Activated naive CD4-positive, alpha-beta T cell treated with anti-CD3 and anti-CD28 coated beads, Interleukin-2, amount 50 U/mL, for 72 hours (primary cell): ENCODE measurements around the gene TOP3B. TPM values are rescaled to one million over a fixed set of nuclear protein-coding genes. Genes with fewer than 3 reads are reported as not detected.

Experiments used
- ATAC-seq, 2 donors: fragments of 150-1000 bp; cut with Tn5 transposase; 2 replicates each; pipeline ENCODE4 v1.10.0; 2021; ENCODE audit warnings: mild to moderate bottlenecking in 2 of 2, moderate library complexity in 2 of 2
- DNase-seq, 2 donors: peaks; one replicate each; pipeline ENCODE4 v3.0.0; 2021 to 2022; ENCODE audit warnings: low spot score in 2 of 2
- H3K27ac Mint-ChIP-seq, 2 donors: one replicate each; pipeline ENCODE4 v1.8.0; 2022; ENCODE audit warnings: mild to moderate bottlenecking in 2 of 2, mixed read lengths in 2 of 2
- H3K36me3 Mint-ChIP-seq, 2 donors: one replicate each; pipeline ENCODE4 v1.8.0; 2022; ENCODE audit warnings: mixed read lengths in 2 of 2
- H3K9me3 Mint-ChIP-seq, 2 donors: one replicate each; pipeline ENCODE4 v1.8.0; 2022; ENCODE audit warnings: mixed read lengths in 2 of 2
- total RNA-seq, 2 donors: library from RNA; stranded (reverse); gene quantifications; one replicate each; pipeline ENCODE4 v1.2.3, GENCODE V29; 2022

TOP3B gene
- total RNA-seq, 2 donors from 2014 or later: 41.4 to 42.7 TPM

DNA sequence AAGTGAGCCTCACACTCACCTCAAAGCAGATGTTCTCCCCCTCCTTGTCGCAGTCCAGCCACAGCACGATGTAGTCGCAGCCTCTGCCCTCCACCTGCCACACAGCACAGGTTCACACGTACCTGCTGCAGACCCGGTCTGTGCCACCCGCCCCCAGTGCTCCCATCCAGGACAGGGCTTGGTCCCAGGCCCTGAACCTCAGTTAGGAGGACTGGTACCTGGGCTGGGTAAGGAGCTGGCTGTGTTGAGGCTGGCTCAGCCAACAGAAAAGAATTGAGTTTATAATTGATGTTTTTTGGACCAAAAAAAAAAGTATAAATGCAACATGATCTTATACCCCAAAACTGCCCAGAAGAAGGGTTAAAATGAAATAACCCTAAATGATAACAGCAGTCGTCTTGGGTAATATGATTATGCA is 10.7 kb downstream of the TOP3B start:
- no peak for DNase-seq
- Mint-ChIP-seq H3K27ac (no peak overlapping the region), H3K36me3 (peaks cover 0 to 6% of the 10 kb centered on the region in 2 donors), H3K9me3 (no peaks in the 10 kb centered on the region)
- ATAC-seq: no peak

- H3K9me3 Mint-ChIP-seq: no peaks in the 10 kb centered on the region
- peak overlapping the region in 1 of 2 donors; percentile 34 for H3K27ac Mint-ChIP-seq
- DNase-seq (no peak), ATAC-seq (no peak)
- H3K36me3 Mint-ChIP-seq: peaks cover 0 to 6% of the 10 kb centered on the region in 2 donors
These were observed 11.6 kb downstream of the TOP3B start for GRCh38 chr22:21970800-21971617.

- H3K27ac Mint-ChIP-seq: peak overlapping the region in 1 of 2 donors; percentile 87
- DNase-seq (no peak), ATAC-seq (no peak)
- no peaks in the 10 kb centered on the region for H3K9me3 Mint-ChIP-seq
- H3K36me3 Mint-ChIP-seq: peaks cover 0 to 6% of the 10 kb centered on the region in 2 donors
These were observed 12.4 kb downstream of the TOP3B start for GRCh38 chr22:21970037-21970799.

DNA sequence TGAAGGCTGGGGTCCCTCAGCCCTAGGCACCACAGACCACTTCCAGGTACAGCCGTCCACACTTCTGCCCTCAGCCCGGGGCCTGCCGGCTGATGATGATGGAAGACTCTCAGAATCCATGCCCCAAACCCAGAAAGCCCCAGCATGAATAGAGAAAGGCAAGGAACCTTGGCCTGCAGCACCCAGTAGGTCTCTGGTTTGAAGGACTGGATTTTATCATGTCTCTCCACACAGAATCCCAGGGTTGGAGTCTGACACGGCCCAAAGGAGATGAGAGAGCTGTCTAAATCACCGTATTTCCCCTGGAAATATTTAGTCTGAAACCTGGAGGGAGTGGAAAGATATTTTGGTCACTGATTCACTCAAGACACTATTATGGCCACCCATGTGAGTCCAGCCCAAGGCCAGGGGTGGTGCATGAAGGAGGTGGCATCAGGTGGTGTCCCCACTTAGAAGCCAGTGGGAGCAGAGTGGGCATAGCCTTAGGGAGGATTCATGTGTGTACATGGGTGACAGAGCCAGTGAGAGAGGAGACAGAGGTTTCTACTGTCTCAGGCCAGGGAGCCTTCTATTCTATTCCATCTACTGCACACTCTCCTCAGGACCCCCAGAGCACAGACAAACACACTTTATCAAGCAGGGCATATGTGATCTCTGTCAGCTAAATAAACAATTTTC is 14.0 kb downstream of the TOP3B start:
- H3K9me3 Mint-ChIP-seq: no peaks in the 10 kb centered on the region
- peaks cover 0 to 6% of the 10 kb centered on the region in 2 donors for H3K36me3 Mint-ChIP-seq
- ATAC-seq (no peak), DNase-seq (no peak)
- no peak overlapping the region for H3K27ac Mint-ChIP-seq

- ATAC-seq: no peak
- Mint-ChIP-seq H3K27ac (no peak overlapping the region), H3K9me3 (no peaks in the 10 kb centered on the region), H3K36me3 (peaks cover 0 to 6% of the 10 kb centered on the region in 2 donors)
- DNase-seq: no peak
These were observed 14.8 kb downstream of the TOP3B start for GRCh38 chr22:21967693-21968271.

DNA sequence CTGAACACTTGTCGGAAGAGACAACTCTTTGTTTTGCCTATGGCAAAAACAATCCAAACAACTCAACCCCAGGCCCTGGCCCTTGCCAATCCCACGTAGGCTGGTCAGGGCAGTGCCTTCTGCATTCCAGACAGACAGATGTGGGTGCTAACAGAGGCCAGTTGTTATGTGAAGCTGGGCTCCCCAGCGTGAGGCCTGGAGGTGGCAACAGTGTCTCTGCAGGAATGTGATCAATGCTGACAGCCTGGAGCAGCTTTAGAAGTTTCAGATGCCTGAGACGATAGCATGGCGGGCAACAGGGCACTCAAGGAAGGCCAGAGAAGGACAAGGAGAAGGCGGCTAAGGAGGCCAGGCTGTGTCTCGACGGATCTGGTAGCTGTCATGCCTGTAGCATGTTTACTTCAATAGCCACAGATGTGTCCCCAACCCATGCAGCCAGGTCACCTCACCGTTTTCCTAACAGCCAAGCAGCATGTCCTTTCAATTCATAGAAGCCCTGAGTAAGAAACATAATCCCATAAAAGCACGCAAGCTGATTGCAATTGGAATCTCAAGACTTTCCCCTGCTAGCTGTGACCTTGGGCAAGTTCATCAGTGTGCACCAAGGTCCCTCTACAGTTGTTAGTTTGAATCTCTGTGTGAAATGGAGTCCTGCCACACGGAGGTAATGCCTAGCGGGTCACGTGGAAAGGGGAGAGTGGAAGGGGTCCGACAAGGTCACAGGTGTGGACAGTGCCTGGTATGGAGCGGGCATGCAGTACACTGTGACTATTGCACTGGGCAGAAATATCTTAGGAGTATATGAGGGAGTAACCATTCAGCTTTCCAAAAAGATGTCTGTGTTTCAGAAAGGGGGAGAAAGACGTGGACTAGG is 15.7 kb downstream of the TOP3B start:
- peak overlapping the region in 1 of 2 donors; percentile 70 for H3K27ac Mint-ChIP-seq
- H3K36me3 Mint-ChIP-seq: peaks cover 0 to 6% of the 10 kb centered on the region in 2 donors
- ATAC-seq (no peak), DNase-seq (no peak)
- H3K9me3 Mint-ChIP-seq: no peaks in the 10 kb centered on the region

DNA sequence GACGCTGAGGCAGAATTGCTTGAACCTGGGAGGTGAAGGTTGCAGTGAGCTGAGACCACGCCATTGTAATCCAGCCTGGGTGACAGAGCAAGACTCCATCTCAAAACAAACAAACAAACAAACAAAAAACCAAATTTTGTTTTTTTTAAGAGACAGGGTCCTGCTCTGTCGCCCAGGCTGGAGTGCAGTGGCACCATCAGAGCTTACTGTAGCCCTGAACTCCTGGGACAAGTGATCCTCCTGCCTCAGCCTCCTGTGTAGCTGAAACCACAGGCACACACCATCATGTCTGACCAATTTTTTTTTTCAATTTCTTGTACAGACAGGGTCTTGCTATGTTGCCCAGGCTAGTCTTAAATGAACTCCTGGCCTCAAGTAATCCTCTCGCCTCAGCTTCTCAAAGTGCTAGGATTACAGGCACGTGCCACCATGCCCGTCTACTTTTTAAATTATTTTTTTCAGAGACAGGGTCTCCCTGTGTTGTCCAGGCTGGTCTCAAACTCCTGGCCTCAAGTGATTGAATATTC is 16.8 kb downstream of the TOP3B start:
- DNase-seq (no peak), ATAC-seq (no peak)
- peaks cover 0 to 6% of the 10 kb centered on the region in 2 donors for H3K36me3 Mint-ChIP-seq
- no peaks in the 10 kb centered on the region for H3K9me3 Mint-ChIP-seq
- no peak overlapping the region for H3K27ac Mint-ChIP-seq

DNA sequence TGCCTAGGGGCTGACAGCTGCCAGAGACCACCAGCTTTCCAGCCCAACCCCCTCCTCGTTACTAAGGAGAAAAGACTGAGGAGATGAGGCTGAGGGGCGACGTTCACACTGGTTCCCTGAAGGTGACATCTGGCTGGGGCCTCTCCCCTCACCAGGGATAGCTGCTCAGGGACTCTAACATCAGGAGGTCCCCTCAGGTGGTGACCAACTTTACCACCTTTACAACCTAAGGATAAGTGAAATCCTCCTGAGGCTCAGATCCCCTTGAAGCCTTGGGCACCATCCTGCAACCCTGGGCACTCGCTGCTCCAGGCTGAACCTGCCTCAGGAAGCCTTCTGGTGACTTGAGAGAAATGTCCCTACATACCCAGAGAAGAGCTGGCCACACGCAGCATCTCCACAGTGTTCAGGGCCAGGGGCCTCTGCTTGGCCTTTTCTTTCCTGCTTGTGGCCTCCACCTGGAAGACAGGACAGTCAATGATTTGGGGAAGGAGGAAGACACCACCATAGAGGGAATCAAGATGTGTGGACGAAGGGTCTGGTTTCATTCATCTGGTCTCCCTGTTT is 17.6 kb downstream of the TOP3B start:
- ATAC-seq (no peak), DNase-seq (no peak)
- no peaks in the 10 kb centered on the region for H3K36me3 Mint-ChIP-seq
- H3K27ac Mint-ChIP-seq: peak overlapping the region; percentile 19 to 44
- no peaks in the 10 kb centered on the region for H3K9me3 Mint-ChIP-seq

GRCh38 chr22:21964234-21964633 is 18.4 kb downstream of the TOP3B start:
- ATAC-seq (no peak), DNase-seq (no peak)
- Mint-ChIP-seq H3K9me3 (no peaks in the 10 kb centered on the region), H3K36me3 (no peaks in the 10 kb centered on the region), H3K27ac (no peak overlapping the region)

DNA sequence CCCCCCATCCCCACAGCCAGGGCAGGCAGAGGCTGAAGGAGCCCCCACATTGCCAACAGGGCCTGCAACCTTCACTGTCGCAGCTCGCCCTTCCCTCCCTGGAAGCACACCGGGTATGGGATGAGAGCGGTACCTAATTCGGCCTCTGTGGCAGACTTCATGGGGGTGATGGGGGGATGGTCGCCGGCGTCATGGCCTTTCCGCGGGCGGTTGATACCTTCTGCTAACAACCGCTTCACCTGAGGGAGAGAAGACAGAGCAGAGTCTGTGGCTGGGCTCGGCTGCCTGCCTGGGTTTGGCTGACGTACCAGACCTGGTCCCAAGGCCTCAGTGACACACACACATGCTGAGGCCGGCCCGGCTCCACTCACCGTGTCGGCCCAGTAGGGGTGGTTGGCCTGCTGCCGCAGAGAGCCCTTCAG is 18.8 kb downstream of the TOP3B start:
- no peaks in the 10 kb centered on the region for H3K36me3 Mint-ChIP-seq
- no peaks in the 10 kb centered on the region for H3K9me3 Mint-ChIP-seq
- no peak overlapping the region for H3K27ac Mint-ChIP-seq
- DNase-seq (no peak), ATAC-seq (no peak)

- ATAC-seq: no peak
- H3K27ac Mint-ChIP-seq: peak overlapping the region; percentile 70 to 83
- no peaks in the 10 kb centered on the region for H3K36me3 Mint-ChIP-seq
These were observed 19.3 kb downstream of the TOP3B start for GRCh38 chr22:21963286-21963685.

GRCh38 chr22:21962655-21962949 is 20.0 kb downstream of the TOP3B start:
- no peaks in the 10 kb centered on the region for H3K9me3 Mint-ChIP-seq
- no peak for ATAC-seq
- peak overlapping the region; percentile 29 to 70 for H3K27ac Mint-ChIP-seq
- DNase-seq: no peak
- no peaks in the 10 kb centered on the region for H3K36me3 Mint-ChIP-seq

More at GRCh38 chr22:21963286-21963685, 19.3 kb downstream of the TOP3B start:
- no peak for DNase-seq
- H3K9me3 Mint-ChIP-seq: no peaks in the 10 kb centered on the region

GRCh38 chr22:21961886-21962654 is 20.5 kb downstream of the TOP3B start:
- H3K9me3 Mint-ChIP-seq: no peaks in the 10 kb centered on the region
- H3K27ac Mint-ChIP-seq: peak overlapping the region; percentile 33 to 70
- ATAC-seq: no peak
- H3K36me3 Mint-ChIP-seq: no peaks in the 10 kb centered on the region
- DNase-seq: no peak

DNA sequence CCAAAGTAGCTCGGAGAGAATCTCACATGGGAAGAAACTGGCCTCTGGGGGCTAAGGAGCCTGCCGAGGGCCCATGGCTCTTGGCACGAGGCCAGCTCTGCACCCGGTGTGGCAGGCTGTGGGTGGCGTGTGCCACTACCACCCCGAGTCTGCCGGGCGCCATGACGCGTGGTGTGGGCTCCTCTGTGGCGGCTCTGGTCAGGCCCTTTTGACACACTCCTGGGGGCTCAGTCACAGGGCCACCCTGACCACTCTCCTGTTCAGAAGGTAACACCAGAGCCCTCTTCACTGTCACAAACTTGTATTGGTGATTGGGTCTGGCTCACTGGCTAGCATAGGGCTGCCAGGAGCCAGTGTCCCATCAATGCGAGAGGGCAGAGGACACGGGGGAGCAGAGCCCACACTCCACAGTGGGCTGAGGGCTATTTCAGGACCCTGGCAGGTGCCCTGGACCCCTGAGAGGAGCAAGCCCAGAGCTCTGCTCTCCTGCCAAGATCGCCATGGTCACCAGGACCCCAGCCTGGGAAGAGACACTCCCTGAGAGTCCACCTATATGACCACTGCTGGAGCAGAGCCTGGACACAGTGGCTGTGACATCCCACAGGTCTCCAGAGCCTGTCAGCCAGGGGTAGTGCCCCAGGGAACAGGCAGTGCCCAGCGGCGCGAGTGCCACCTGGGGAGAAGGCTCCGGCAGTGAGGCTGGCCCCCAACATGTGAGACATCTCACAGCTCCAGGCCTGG is 21.3 kb downstream of the TOP3B start:
- H3K36me3 Mint-ChIP-seq: no peaks in the 10 kb centered on the region
- no peak for ATAC-seq
- no peak for DNase-seq
- H3K27ac Mint-ChIP-seq: no peak overlapping the region
- no peaks in the 10 kb centered on the region for H3K9me3 Mint-ChIP-seq
